H9 (cell line): ENCODE data around the gene KDM1B. TPM values are rescaled to one million over a fixed set of nuclear protein-coding genes. Genes with fewer than 3 reads are reported as not detected.

Experiments
- DNase-seq: peaks from one replicate; pipeline ENCODE4 v3.0.0-alpha.2; 2017
- H2AFZ ChIP-seq: one replicate; pipeline ENCODE4 v1.6.1; 2013; ENCODE audit warnings: mild to moderate bottlenecking, low read length, control low read depth, moderate library complexity
- H2AK5ac ChIP-seq: 2 replicates; pipeline ENCODE4 v1.6.1; 2013; ENCODE audit warnings: low read length, control low read depth, mixed read lengths; ENCODE audit not compliant: insufficient read length
- H2BK120ac ChIP-seq: one replicate; pipeline ENCODE4 v1.6.1; 2013; ENCODE audit warnings: low read depth, mild to moderate bottlenecking, low read length, control low read depth, inconsistent platforms; ENCODE audit not compliant: poor library complexity, severe bottlenecking
- H2BK12ac ChIP-seq: 2 replicates; pipeline ENCODE4 v1.6.1; 2013; ENCODE audit warnings: low read length, control low read depth, mixed read lengths, low read depth; ENCODE audit not compliant: insufficient read length
- H2BK15ac ChIP-seq: 2 replicates; pipeline ENCODE4 v1.6.1; 2013; ENCODE audit warnings: low read depth, low read length, control low read depth
- H2BK20ac ChIP-seq: one replicate; pipeline ENCODE4 v1.6.1; 2013; ENCODE audit warnings: low read depth, mild to moderate bottlenecking, low read length, control low read depth, inconsistent platforms; ENCODE audit not compliant: poor library complexity, severe bottlenecking
- H2BK5ac ChIP-seq: 2 replicates; pipeline ENCODE4 v1.6.1; 2013; ENCODE audit warnings: low read length, control low read depth, mixed read lengths; ENCODE audit not compliant: insufficient read length
- H3K14ac ChIP-seq: 2 replicates; pipeline ENCODE4 v1.6.1; 2013; ENCODE audit warnings: low read length, control low read depth; ENCODE audit not compliant: insufficient read depth
- H3K18ac ChIP-seq: 2 replicates; pipeline ENCODE4 v1.6.1; 2013; ENCODE audit warnings: low read depth, mild to moderate bottlenecking, mixed read lengths, low read length, control low read depth; ENCODE audit not compliant: insufficient read length
- H3K23ac ChIP-seq: 2 replicates; pipeline ENCODE4 v1.6.1; 2013; ENCODE audit warnings: low read length, control low read depth, mixed read lengths, low read depth; ENCODE audit not compliant: insufficient read length
- H3K23me2 ChIP-seq: 2 replicates; pipeline ENCODE4 v1.6.1; 2013; ENCODE audit warnings: low read depth, mild to moderate bottlenecking, mixed read lengths, low read length, control low read depth; ENCODE audit not compliant: insufficient read length, poor library complexity, severe bottlenecking
- H3K27ac ChIP-seq: 2 replicates; pipeline ENCODE4 v1.5.1; 2013; ENCODE audit warnings: low read length, control low read depth, mixed read lengths, low read depth; ENCODE audit not compliant: insufficient read length
- H3K27me3 ChIP-seq: 2 replicates; pipeline ENCODE4 v1.6.1; 2013; ENCODE audit warnings: low read length, control low read depth, inconsistent platforms; ENCODE audit not compliant: insufficient read depth
- H3K4ac ChIP-seq: 2 replicates; pipeline ENCODE4 v1.6.1; 2013; ENCODE audit warnings: low read depth, mild to moderate bottlenecking, control low read depth, inconsistent platforms, low read length, moderate library complexity
- H3K4me1 ChIP-seq: 2 replicates; pipeline ENCODE4 v1.6.1; 2013; ENCODE audit warnings: low read length, control low read depth, inconsistent platforms; ENCODE audit not compliant: insufficient read depth
- H3K4me2 ChIP-seq: 2 replicates; pipeline ENCODE4 v1.6.1; 2013; ENCODE audit warnings: low read length, control low read depth, mixed read lengths; ENCODE audit not compliant: insufficient read length, insufficient read depth
- H3K56ac ChIP-seq: 2 replicates; pipeline ENCODE4 v1.6.1; 2013; ENCODE audit warnings: low read depth, mild to moderate bottlenecking, mixed read lengths, low read length, control low read depth; ENCODE audit not compliant: insufficient read length
- H3K79me1 ChIP-seq: 2 replicates; pipeline ENCODE4 v1.6.1; 2013; ENCODE audit warnings: low read depth, mild to moderate bottlenecking, moderate library complexity, low read length, control low read depth, inconsistent platforms; ENCODE audit not compliant: insufficient read depth, poor library complexity, severe bottlenecking
- H3K79me2 ChIP-seq: 2 replicates; pipeline ENCODE4 v1.6.1; 2013; ENCODE audit warnings: low read length, control low read depth, inconsistent platforms; ENCODE audit not compliant: insufficient read depth
- H3K9ac ChIP-seq: 2 replicates; pipeline ENCODE4 v1.6.1; 2013; ENCODE audit warnings: low read length, control low read depth, mixed read lengths; ENCODE audit not compliant: insufficient read length; ENCODE audit errors: extremely low read depth
- H3K9me3 ChIP-seq: one replicate; pipeline ENCODE4 v1.6.1; 2013; ENCODE audit warnings: low read depth, low read length, inconsistent platforms; ENCODE audit not compliant: control insufficient read depth
- H3T11ph ChIP-seq: one replicate; pipeline ENCODE4 v1.6.1; 2013; ENCODE audit warnings: mild to moderate bottlenecking, low read length, control low read depth, inconsistent platforms
- H4K20me1 ChIP-seq: one replicate; pipeline ENCODE4 v1.6.1; 2013; ENCODE audit not compliant: control insufficient read depth, insufficient read length, insufficient read depth
- H4K5ac ChIP-seq: 2 replicates; pipeline ENCODE4 v1.6.1; 2013; ENCODE audit warnings: low read depth, mild to moderate bottlenecking, mixed read lengths, low read length, control low read depth; ENCODE audit not compliant: insufficient read length
- H4K8ac ChIP-seq: replicated peaks from 2 replicates; pipeline ENCODE4 v1.6.1; 2013; ENCODE audit warnings: low read length, control low read depth, mixed read lengths, low read depth; ENCODE audit not compliant: insufficient read length
- H4K91ac ChIP-seq: 2 replicates; pipeline ENCODE4 v1.6.1; 2013; ENCODE audit warnings: low read depth, mild to moderate bottlenecking, moderate library complexity, mixed read lengths, low read length, control low read depth; ENCODE audit not compliant: insufficient read length
- H3K27ac Mint-ChIP-seq, 3 experiments: 2 replicates in 2 of 3; 3 replicates in 1 of 3; pipeline ENCODE4 v1.8.0; 2020 to 2021; ENCODE audit warnings: mixed read lengths in 3 of 3, mild to moderate bottlenecking in 1 of 3, moderate library complexity in 1 of 3
- H3K27me3 Mint-ChIP-seq: 2 replicates; pipeline ENCODE4 v1.8.0; 2021; ENCODE audit warnings: low read depth, mild to moderate bottlenecking, moderate library complexity, mixed read lengths
- H3K36me3 Mint-ChIP-seq, 3 experiments: 2 replicates in 2 of 3; 3 replicates in 1 of 3; pipeline ENCODE4 v1.8.0; 2020 to 2021; ENCODE audit warnings: low read depth in 3 of 3, mixed read lengths in 3 of 3; ENCODE audit not compliant: insufficient read depth in 1 of 3
- H3K4me1 Mint-ChIP-seq, 2 experiments: 2 replicates each; pipeline ENCODE4 v1.8.0; 2020; ENCODE audit warnings: mixed read lengths in 2 of 2
- H3K4me3 Mint-ChIP-seq, 2 experiments: 2 replicates in 1 of 2; 3 replicates in 1 of 2; pipeline ENCODE4 v1.8.0; 2020 to 2021; ENCODE audit warnings: mild to moderate bottlenecking in 2 of 2, mixed read lengths in 2 of 2, moderate library complexity in 1 of 2
- H3K9me3 Mint-ChIP-seq, 2 experiments: 2 replicates in 1 of 2; 3 replicates in 1 of 2; pipeline ENCODE4 v1.8.0; 2020; ENCODE audit warnings: mild to moderate bottlenecking in 2 of 2, mixed read lengths in 2 of 2, moderate library complexity in 1 of 2
- WGBS: extraction: QIAGEN DNeasy Blood & Tissue Kit; methylation state at CpG from one replicate; pipeline ENCODE4 v1.1.7; 2013; ENCODE audit warnings: missing lambda C conversion rate, low lambda C conversion rate, mixed read lengths; ENCODE audit not compliant: insufficient read length; ENCODE audit errors: extremely low coverage; 5-methylcytosine and 5-hydroxymethylcytosine counted together
- total RNA-seq: library from RNA; stranded (reverse); gene quantifications from 2 replicates; pipeline ENCODE4 v1.2.1, GENCODE V29; 2021
- TF ChIP-seq, protein P1 (sequence below): fragments of 200-600 bp; sonication (generic); conservative IDR thresholded peaks from 3 replicates; pipeline ENCODE4 v1.8.0; 2021; ENCODE audit warnings: antibody characterized with exemption, mild to moderate bottlenecking

KDM1B gene
- total RNA-seq, 1 experiment from 2014 or later: 5.4 TPM

DNA sequence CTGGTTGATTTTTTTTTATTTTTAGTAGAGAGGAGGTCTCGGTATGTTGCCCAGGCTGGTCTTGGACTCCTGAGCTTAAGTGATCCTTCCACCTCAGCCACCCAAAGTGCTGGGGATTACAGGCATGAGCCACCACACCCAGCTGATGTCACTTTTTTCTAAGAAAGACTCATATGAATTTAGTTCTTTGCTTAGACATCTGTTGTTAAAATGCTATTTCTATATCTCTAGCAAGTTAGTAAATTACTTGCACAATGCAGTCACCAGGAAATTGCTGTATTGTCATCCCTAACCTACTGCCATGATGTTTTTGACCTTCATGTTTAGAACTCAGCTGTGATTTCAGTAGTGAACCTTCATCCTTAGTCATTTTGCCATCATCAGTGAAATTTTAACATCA lies 5.7 kb downstream of the KDM1B start:
- Mint-ChIP-seq H3K36me3 (peaks cover 24 to 48% (median 42%) of the 10 kb centered on the region in 3 experiments), H3K27ac (no peak overlapping the region), H3K27me3 (no peaks in the 10 kb centered on the region), H3K4me3 (no peak overlapping the region), H3K9me3 (peaks cover 0 to 4% of the 10 kb centered on the region in 2 experiments; a peak in 1 of 5 replicates), H3K4me1 (peaks cover 5 to 6% of the 10 kb centered on the region in 2 experiments)
- H3K4me2 ChIP-seq: no peak overlapping the region
- no peaks in the 10 kb centered on the region for H4K20me1 ChIP-seq
- H3T11ph ChIP-seq: no peak overlapping the region
- H3K56ac ChIP-seq: no peak overlapping the region
- H3K27ac ChIP-seq: no peak overlapping the region
- WGBS: no CpG with 5 or more reads among the region's 1 CpG
- H2BK20ac ChIP-seq: no peak overlapping the region
- no peak overlapping the region for H3K18ac ChIP-seq
- no peak overlapping the region for H2BK12ac ChIP-seq
- no peak overlapping the region for H4K8ac ChIP-seq
- no peak overlapping the region for H4K5ac ChIP-seq
- no peak overlapping the region for H3K9ac ChIP-seq
- H3K79me1 ChIP-seq: no peaks in the 10 kb centered on the region
- no peak overlapping the region for H2BK120ac ChIP-seq
- H2BK15ac ChIP-seq: no peak overlapping the region
- H3K4me1 ChIP-seq: no peaks in the 10 kb centered on the region
- H2AK5ac ChIP-seq: no peak overlapping the region
- H3K9me3 ChIP-seq: no peaks in the 10 kb centered on the region
- no peak overlapping the region for H3K23ac ChIP-seq
- no peaks in the 10 kb centered on the region for H3K27me3 ChIP-seq
- H3K79me2 ChIP-seq: no peaks in the 10 kb centered on the region
- DNase-seq: no peak
- H2AFZ ChIP-seq: no peak overlapping the region
- H3K23me2 ChIP-seq: peaks cover 4% of the 10 kb centered on the region
- no peak overlapping the region for H4K91ac ChIP-seq
- TF ChIP-seq, protein P1, sequence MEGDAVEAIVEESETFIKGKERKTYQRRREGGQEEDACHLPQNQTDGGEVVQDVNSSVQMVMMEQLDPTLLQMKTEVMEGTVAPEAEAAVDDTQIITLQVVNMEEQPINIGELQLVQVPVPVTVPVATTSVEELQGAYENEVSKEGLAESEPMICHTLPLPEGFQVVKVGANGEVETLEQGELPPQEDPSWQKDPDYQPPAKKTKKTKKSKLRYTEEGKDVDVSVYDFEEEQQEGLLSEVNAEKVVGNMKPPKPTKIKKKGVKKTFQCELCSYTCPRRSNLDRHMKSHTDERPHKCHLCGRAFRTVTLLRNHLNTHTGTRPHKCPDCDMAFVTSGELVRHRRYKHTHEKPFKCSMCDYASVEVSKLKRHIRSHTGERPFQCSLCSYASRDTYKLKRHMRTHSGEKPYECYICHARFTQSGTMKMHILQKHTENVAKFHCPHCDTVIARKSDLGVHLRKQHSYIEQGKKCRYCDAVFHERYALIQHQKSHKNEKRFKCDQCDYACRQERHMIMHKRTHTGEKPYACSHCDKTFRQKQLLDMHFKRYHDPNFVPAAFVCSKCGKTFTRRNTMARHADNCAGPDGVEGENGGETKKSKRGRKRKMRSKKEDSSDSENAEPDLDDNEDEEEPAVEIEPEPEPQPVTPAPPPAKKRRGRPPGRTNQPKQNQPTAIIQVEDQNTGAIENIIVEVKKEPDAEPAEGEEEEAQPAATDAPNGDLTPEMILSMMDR: no peak
- no peak overlapping the region for H2BK5ac ChIP-seq
- H3K14ac ChIP-seq: no peak overlapping the region
- H3K4ac ChIP-seq: no peak overlapping the region
